MCF 10A (cell line): ENCODE measurements around the gene NKD1. TPM values are rescaled to one million over a fixed set of nuclear protein-coding genes. Genes with fewer than 3 reads are reported as not detected.

Experiments
- BruUV-seq: library from RNA; stranded (reverse); fragments of 400-500 nt; replicated peaks from 2 replicates; lab custom pipeline; 2021; lab: Mats Ljungman, UMichigan
- CTCF ChIA-PET: fragments of 300-600 bp; sonication (Branson Sonifier 250); formaldehyde crosslinking; extraction: SDS; loops from one replicate; lab custom pipeline; 2021; ENCODE audit warnings: antibody characterized with exemption, inconsistent platforms; lab: Yijun Ruan, JAX
- POLR2A ChIA-PET: fragments of 300-600, 350-650 bp; sonication (Branson Sonifier 250); formaldehyde crosslinking; extraction: SDS; loops from one replicate; lab custom pipeline; 2020; ENCODE audit warnings: antibody characterized with exemption, inconsistent platforms; lab: Yijun Ruan, JAX
- DNase-seq: peaks from one replicate; pipeline ENCODE4 v3.0.0-alpha.2; 2018; ENCODE audit not compliant: unreplicated experiment
- H3K27ac Mint-ChIP-seq: one replicate; pipeline ENCODE4 v1.8.0; 2022; ENCODE audit warnings: mild to moderate bottlenecking, low read depth, mixed read lengths; ENCODE audit not compliant: unreplicated experiment
- H3K27me3 Mint-ChIP-seq: one replicate; pipeline ENCODE4 v1.8.0; 2022; ENCODE audit warnings: mixed read lengths; ENCODE audit not compliant: insufficient read depth, unreplicated experiment
- H3K36me3 Mint-ChIP-seq: one replicate; pipeline ENCODE4 v1.8.0; 2022; ENCODE audit warnings: mild to moderate bottlenecking, moderate library complexity, mixed read lengths; ENCODE audit not compliant: insufficient read depth, unreplicated experiment
- H3K4me1 Mint-ChIP-seq: one replicate; pipeline ENCODE4 v1.8.0; 2022; ENCODE audit warnings: mixed read lengths; ENCODE audit not compliant: insufficient read depth, unreplicated experiment
- H3K4me3 Mint-ChIP-seq: one replicate; pipeline ENCODE4 v1.8.0; 2022; ENCODE audit warnings: mild to moderate bottlenecking, moderate library complexity, mixed read lengths; ENCODE audit not compliant: unreplicated experiment
- H3K9me3 Mint-ChIP-seq: one replicate; pipeline ENCODE4 v1.8.0; 2022; ENCODE audit warnings: mixed read lengths; ENCODE audit not compliant: unreplicated experiment
- intact Hi-C: fragments of 100-400 bp; cut with micrococcal nuclease; formaldehyde crosslinking; loops from 2 replicates; pipeline ENCODE4 v1.14.1; 2022
- total RNA-seq: library from RNA; stranded (reverse); gene quantifications from 2 replicates; pipeline ENCODE4 v1.2.3, GENCODE V29; 2022
- TF ChIP-seq, protein P1 (sequence below): fragments of 200-600 bp; IDR thresholded peaks from one replicate; pipeline ENCODE4 v1.8.0; 2022; ENCODE audit warnings: antibody characterized with exemption, mild to moderate bottlenecking; ENCODE audit not compliant: unreplicated experiment

NKD1 gene
- total RNA-seq, 1 experiment from 2014 or later: 0.07 TPM

DNA sequence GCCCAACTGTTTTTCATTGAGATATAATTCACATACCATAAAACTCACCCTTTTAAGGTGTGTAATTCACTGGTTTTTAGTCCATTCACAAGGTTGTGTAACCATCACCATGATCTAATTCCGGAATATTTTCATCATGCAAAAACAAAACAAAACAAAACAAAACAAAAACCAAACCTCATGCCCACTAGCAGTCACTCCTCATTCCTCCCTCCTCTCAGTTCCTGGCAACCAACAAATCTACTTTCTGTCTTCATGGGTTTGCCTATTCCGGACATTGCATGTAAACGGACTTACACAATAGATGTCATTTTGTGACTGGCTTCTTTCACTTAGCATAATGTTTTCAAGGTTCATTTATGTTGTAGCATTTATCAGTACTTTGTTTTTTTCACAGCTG is 140.7 kb downstream of the NKD1 start:
- DNase-seq: peak; percentile 21
- Mint-ChIP-seq H3K27ac (no peak overlapping the region), H3K9me3 (no peaks in the 10 kb centered on the region), H3K4me1 (peaks cover 6% of the 10 kb centered on the region), H3K36me3 (no peaks in the 10 kb centered on the region), H3K27me3 (no peaks in the 10 kb centered on the region), H3K4me3 (no peak overlapping the region)
- intact Hi-C loops: no loop called here
- ChIA-PET CTCF (no interaction called here), POLR2A (no interaction called here)
- no TSS peak for BruUV-seq
- TF ChIP-seq, protein P1, sequence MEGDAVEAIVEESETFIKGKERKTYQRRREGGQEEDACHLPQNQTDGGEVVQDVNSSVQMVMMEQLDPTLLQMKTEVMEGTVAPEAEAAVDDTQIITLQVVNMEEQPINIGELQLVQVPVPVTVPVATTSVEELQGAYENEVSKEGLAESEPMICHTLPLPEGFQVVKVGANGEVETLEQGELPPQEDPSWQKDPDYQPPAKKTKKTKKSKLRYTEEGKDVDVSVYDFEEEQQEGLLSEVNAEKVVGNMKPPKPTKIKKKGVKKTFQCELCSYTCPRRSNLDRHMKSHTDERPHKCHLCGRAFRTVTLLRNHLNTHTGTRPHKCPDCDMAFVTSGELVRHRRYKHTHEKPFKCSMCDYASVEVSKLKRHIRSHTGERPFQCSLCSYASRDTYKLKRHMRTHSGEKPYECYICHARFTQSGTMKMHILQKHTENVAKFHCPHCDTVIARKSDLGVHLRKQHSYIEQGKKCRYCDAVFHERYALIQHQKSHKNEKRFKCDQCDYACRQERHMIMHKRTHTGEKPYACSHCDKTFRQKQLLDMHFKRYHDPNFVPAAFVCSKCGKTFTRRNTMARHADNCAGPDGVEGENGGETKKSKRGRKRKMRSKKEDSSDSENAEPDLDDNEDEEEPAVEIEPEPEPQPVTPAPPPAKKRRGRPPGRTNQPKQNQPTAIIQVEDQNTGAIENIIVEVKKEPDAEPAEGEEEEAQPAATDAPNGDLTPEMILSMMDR: no peak

DNA sequence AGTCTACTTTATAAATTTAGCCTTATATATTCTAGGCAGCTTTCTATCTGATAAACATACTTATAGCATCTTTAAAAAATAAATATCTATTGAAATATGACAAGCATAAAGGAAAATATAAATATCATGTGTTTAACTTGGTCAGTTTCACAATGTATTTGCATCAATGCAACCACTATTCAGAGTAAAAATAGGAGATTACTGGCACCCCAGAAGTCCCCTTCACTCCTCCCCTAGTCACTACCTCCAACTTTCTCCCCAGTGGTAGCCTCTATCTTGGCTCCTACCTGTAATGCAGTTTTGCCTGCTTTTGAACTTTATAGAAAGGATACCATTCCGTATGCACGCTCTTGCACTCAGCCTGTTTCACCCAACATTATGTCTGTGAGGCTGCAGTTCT is 142.0 kb downstream of the NKD1 start:
- H3K27me3 Mint-ChIP-seq: no peaks in the 10 kb centered on the region

DNA sequence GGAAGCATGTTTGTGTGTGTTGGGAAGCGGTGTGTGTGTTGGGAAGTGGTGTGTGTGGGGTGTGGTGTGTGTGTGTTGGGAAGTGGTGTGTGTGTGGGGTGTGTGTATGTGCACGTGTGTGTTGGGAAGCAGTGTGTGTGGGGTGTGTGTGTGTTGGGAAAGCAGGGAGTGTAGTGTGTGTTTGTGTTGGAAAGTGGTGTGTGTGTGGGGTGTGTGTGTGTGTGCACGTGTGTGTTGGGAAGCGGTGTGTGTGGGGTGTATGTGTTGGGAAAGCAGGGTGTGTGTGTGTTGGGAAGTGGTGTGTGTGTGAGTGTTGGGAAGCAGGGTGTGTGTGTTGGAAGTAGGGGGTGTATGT is 144.4 kb downstream of the NKD1 start:
- Mint-ChIP-seq H3K4me3 (peak overlapping the region; percentile 63), H3K4me1 (peaks cover 35% of the 10 kb centered on the region), H3K27me3 (no peaks in the 10 kb centered on the region), H3K9me3 (no peaks in the 10 kb centered on the region), H3K27ac (peak overlapping the region; percentile 62), H3K36me3 (no peaks in the 10 kb centered on the region)
- BruUV-seq: no TSS peak
- POLR2A ChIA-PET: interaction anchor here (0.8 kb wide), 1 partner anchor 53 kb away, joined by 3 read pairs; no protein-coding TSS in a partner anchor
- intact Hi-C loops: no loop called here
- no peak for DNase-seq
- CTCF ChIA-PET: no interaction called here
- TF ChIP-seq, protein P1: no peak

More for the DNA sequence above, 142.0 kb downstream of the NKD1 start:
- Mint-ChIP-seq H3K27ac (no peak overlapping the region), H3K36me3 (no peaks in the 10 kb centered on the region), H3K4me1 (peaks cover 15% of the 10 kb centered on the region), H3K4me3 (no peak overlapping the region), H3K9me3 (no peaks in the 10 kb centered on the region)
- TF ChIP-seq, protein P1: no peak
- POLR2A ChIA-PET: interaction anchor here (0.6 kb wide), 1 partner anchor 15 kb away, joined by 3 read pairs; no protein-coding TSS in a partner anchor
- CTCF ChIA-PET: interaction anchor here (1.3 kb wide), 1 partner anchor 336 kb away, joined by 3 read pairs; no protein-coding TSS in a partner anchor
- intact Hi-C loops: no loop called here
- BruUV-seq: no TSS peak
- DNase-seq: no peak

DNA sequence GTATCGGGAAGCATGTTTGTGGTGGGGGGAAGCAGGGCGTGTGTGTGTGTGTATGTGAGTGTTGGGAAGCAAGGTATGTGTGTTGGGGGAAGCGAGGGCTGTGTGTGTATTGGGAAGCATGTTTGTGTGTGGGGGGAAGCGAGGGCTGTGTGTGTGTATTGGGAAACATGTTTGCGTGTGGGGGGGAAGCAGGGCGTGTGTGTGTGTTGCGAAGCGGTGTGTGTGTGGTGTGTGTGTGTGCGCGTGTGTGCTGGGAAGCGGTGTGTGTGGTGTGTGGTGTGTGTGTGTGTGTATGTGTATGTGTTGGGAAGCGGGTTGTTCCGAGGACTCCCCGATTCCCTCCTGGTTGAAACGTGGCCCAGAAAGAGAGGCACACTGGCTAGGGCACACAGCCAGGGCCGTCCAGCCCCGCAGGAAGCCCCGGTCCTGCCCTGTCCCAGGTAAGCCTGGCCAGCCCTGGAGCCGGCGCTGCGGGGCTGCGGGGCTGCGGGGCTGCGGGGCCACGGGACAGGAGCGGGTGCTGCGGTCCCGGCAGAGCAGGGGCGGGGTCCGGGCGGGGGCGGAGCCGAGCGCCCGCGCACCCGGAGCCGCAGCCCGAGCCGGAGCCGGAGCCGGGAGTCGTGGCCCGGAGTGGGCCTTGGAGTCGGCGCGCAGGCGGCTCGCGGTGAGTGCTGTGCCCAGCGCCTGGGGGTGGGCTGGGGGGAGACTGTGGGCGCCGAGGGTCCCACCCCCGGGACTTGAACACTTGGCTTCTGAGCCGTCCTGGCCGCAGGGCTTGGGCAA is 145.0 kb downstream of the NKD1 start, which contains the start of gene NOD2:
Gene NOD2, plus strand, starts transcription at position 608 of the 783 bp plus-strand sequence. CDS start 5,890 bp downstream, outside the sequence.
- peak within 1 kb of the TSS; percentile 63 for H3K4me3 Mint-ChIP-seq
- H3K27me3 Mint-ChIP-seq: no peaks in the 10 kb centered on the region
- H3K4me1 Mint-ChIP-seq: peaks cover 41% of the 10 kb centered on the region
- H3K27ac Mint-ChIP-seq: peak within 1 kb of the TSS; percentile 62
- TF ChIP-seq, protein P1: no peak
- no TSS peak for BruUV-seq
- no peaks in the 10 kb centered on the region for H3K36me3 Mint-ChIP-seq
- H3K9me3 Mint-ChIP-seq: no peaks in the 10 kb centered on the region
- ChIA-PET POLR2A (interaction anchor here (1.4 kb wide), 1 partner anchor 29 kb away, joined by 3 read pairs; no protein-coding TSS in a partner anchor), CTCF (interaction anchor here (2.6 kb wide), 1 partner anchor 21 kb away, joined by 9 read pairs; no protein-coding TSS in a partner anchor)
- intact Hi-C loops: no loop called here
- DNase-seq: no peak
